ENCODE results near the gene OR13C9.

- TF ChIP-seq POLR2AphosphoS5 (IDR thresholded peaks at IDR 0.05; ENCODE audit: borderline replicate concordance, low read depth, low read length) (no peak), EZH2 (IDR thresholded peaks at IDR 0.05) (no peak)
These were observed 40.7 kb downstream of the OR13C9 start for GRCh38 chr9:104577263-104577662.

Measured in SK-N-MC (cell line).